Gastroesophageal sphincter (tissue), 4 donors: ENCODE data around the gene RMND5A. TPM values are rescaled to one million over a fixed set of nuclear protein-coding genes. Genes with fewer than 3 reads are reported as not detected.

Experiments
- ATAC-seq: fragments of 150-250 bp; one replicate; pipeline ENCODE4 v1.9.1; 2016; ENCODE audit warnings: mild to moderate bottlenecking, moderate library complexity
- H3K27ac ChIP-seq, 4 donors: fragments of 200-600 bp; sonication (generic) in 3 of 4; 1 replicate in 3 of 4; 2 replicates in 1 of 4; pipeline ENCODE4 v1.5.1; 2016 to 2019
- H3K27me3 ChIP-seq: fragments of 200-600 bp; sonication (generic); one replicate; pipeline ENCODE4 v1.5.1; 2019
- H3K36me3 ChIP-seq, 2 donors: fragments of 200-600 bp; sonication (generic); one replicate each; pipeline ENCODE4 v1.5.1; 2019; ENCODE audit warnings: control low read depth in 1 of 2
- H3K4me1 ChIP-seq, 3 donors: fragments of 200-600 bp; sonication (generic); 1 replicate in 2 of 3; 2 replicates in 1 of 3; pipeline ENCODE4 v1.5.1; 2016 to 2019; ENCODE audit warnings: control low read depth in 2 of 3
- H3K4me3 ChIP-seq, 2 donors: fragments of 200-600 bp; sonication (generic); one replicate each; pipeline ENCODE4 v1.5.1; 2019; ENCODE audit warnings: mild to moderate bottlenecking in 1 of 2, moderate library complexity in 1 of 2
- H3K9me3 ChIP-seq, 3 donors: fragments of 200-600 bp; sonication (generic); one replicate each; pipeline ENCODE4 v1.5.1; 2017 to 2019; ENCODE audit warnings: control low read depth in 2 of 3
- EP300 ChIP-seq: sonication (generic); formaldehyde crosslinking; IDR thresholded peaks from one replicate; pipeline ENCODE4 v1.6.1; 2017; ENCODE audit warnings: antibody characterized with exemption, mild to moderate bottlenecking
- POLR2A ChIP-seq, 2 donors: fragments of 450-650 bp; IDR thresholded peaks; one replicate each; pipeline ENCODE4 v1.6.1; 2017; ENCODE audit warnings: antibody characterized with exemption in 2 of 2, mild to moderate bottlenecking in 2 of 2, moderate library complexity in 1 of 2
- POLR2AphosphoS5 ChIP-seq: sonication (generic); formaldehyde crosslinking; IDR thresholded peaks from one replicate; pipeline ENCODE4 v1.6.1; 2017; ENCODE audit warnings: antibody characterized with exemption
- WGBS, 2 donors: methylation state at CpG; one replicate each; pipeline ENCODE4 v1.1.5; 2018; ENCODE audit warnings: low coverage in 1 of 2; 5-methylcytosine and 5-hydroxymethylcytosine counted together
- total RNA-seq, 4 donors: library from RNA; depleted of rRNA; stranded (reverse); fragments of >200 nt; gene quantifications; one replicate each; pipeline ENCODE4 v1.1.0, GENCODE V29; 2016
- TF ChIP-seq, protein P1 (sequence below), 4 experiments: fragments of 200-600 bp in 2 of 4; fragments of 450-650 bp in 2 of 4; sonication (generic) in 1 of 4; IDR thresholded peaks; one replicate each; pipeline ENCODE4 v1.5.1; 2017 to 2019; ENCODE audit warnings: antibody characterized with exemption in 4 of 4, mild to moderate bottlenecking in 2 of 4, moderate library complexity in 2 of 4

RMND5A gene
- total RNA-seq, 4 donors from 2014 or later = 44.8 to 75.6 (median 61.1) TPM

DNA sequence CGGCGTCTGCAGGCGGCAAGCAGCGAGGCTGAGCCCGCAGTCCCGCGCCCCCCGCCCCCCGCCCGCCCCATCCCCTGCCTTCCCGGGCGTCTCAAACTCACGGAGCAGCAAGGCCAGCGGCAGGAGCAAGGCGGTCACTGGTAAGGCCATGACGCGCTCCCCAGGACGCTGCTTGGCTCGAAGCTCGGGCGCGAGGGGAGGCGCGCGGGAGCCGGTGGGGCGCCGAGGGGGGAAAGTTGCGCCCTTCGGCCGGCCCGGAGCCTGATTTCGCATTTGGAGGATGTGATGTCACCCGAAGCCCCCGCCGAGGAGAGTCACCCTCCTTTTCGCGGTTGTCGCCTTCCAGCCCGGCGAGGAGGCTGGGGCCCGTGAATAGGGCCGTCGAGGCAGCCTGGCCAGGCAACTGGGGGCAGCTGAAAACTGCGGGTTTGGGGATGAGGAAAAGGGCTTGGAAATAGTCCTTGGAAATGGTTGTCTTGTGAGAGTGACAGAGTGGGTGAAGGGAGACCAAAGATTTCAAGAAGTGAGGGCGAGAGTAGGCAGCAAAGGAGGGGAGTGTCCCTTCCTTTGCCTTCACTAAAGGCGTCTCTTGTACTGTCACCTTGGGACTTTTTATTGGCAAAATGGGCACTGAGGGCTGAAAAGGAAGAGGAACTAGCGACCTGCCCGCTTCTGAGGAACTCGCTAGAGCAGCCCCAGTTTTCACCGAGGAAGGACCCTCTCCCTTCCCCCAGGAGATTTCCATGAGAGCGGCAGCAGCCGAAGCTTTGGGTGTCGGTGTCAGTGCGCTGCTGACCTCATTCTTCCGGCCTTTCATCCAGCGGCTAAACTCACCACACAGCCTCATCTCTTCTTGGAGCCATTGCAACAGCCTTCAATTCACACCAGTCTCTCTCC lies 70.8 kb downstream of the RMND5A start, which contains the start of gene CD8A:
Gene CD8A, minus strand, starts transcription at position 238 of the 897 bp plus-strand sequence. Its CDS starts 88 bp downstream, at position 150.
- TF ChIP-seq, protein P1, sequence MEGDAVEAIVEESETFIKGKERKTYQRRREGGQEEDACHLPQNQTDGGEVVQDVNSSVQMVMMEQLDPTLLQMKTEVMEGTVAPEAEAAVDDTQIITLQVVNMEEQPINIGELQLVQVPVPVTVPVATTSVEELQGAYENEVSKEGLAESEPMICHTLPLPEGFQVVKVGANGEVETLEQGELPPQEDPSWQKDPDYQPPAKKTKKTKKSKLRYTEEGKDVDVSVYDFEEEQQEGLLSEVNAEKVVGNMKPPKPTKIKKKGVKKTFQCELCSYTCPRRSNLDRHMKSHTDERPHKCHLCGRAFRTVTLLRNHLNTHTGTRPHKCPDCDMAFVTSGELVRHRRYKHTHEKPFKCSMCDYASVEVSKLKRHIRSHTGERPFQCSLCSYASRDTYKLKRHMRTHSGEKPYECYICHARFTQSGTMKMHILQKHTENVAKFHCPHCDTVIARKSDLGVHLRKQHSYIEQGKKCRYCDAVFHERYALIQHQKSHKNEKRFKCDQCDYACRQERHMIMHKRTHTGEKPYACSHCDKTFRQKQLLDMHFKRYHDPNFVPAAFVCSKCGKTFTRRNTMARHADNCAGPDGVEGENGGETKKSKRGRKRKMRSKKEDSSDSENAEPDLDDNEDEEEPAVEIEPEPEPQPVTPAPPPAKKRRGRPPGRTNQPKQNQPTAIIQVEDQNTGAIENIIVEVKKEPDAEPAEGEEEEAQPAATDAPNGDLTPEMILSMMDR (IDR thresholded peaks at IDR 0.05) = no peak
- TF ChIP-seq EP300 = no peak
- no peak for ATAC-seq
- Histone ChIP-seq H3K36me3 (no peaks in the 10 kb centered on the region), H3K27me3 (peaks cover 76% of the 10 kb centered on the region), H3K4me1 (peaks cover 0 to 39% (median 22%) of the 10 kb centered on the region in 3 donors), H3K27ac (peak within 1 kb of the TSS in 1 of 4 donors; percentile 8), H3K9me3 (peaks cover 0 to 11% (median 0%) of the 10 kb centered on the region in 3 donors), H3K4me3 (peak within 1 kb of the TSS in 1 of 2 donors; percentile 39)
- 6 to 14% methylated on average over 2 to 5 of the region's 57 CpGs for WGBS, 2 donors

DNA sequence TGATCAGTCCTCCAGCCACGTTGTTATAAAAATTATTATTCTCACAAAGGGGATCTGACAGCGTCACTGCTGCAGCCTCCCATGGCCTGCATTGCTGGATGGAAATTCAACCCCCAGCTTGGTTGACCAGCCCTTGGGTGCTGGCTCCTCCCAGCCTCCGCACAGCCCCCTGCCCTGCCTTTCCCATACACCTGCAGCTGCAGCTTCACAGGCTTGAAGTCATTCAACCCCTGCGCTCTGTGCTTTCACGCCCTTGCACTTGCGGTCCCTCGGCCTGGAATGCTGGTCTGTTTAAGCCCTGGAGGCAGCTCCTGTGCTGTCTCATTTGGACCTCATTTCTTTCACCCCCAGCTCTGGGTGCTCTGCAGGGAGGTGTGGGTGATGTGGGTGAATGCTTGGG lies 71.5 kb downstream of the RMND5A start:
- no peak for ATAC-seq
- 51% methylated on average over 7 of the region's 7 CpGs; no CpG with 5 or more reads in 1 of the 2 donors for WGBS, 2 donors
- no peak for TF ChIP-seq POLR2AphosphoS5
- TF ChIP-seq EP300 = no peak
- TF ChIP-seq, protein P1 (IDR thresholded peaks at IDR 0.05) = no peak
- no peak for TF ChIP-seq POLR2A (IDR thresholded peaks at IDR 0.05)
- H3K27ac ChIP-seq = no peak overlapping the region
- H3K36me3 ChIP-seq = no peaks in the 10 kb centered on the region
- peaks cover 76% of the 10 kb centered on the region for H3K27me3 ChIP-seq
- H3K4me3 ChIP-seq = no peak overlapping the region
- H3K9me3 ChIP-seq = peaks cover 0 to 17% (median 0%) of the 10 kb centered on the region in 3 donors
- H3K4me1 ChIP-seq = peaks cover 0 to 39% (median 22%) of the 10 kb centered on the region in 3 donors

GRCh38 chr2:86793752-86794151 lies 73.7 kb downstream of the RMND5A start:
- H3K27me3 ChIP-seq = peaks cover 68% of the 10 kb centered on the region
- no peak overlapping the region for H3K4me3 ChIP-seq
- peaks cover 0 to 27% (median 0%) of the 10 kb centered on the region in 3 donors for H3K9me3 ChIP-seq
- 100% methylated on average over 1 to 4 of the region's 4 CpGs for WGBS, 2 donors
- TF ChIP-seq, protein P1 (IDR thresholded peaks at IDR 0.05) = no peak
- TF ChIP-seq POLR2AphosphoS5 (no peak), POLR2A (IDR thresholded peaks at IDR 0.05) (no peak), EP300 (no peak)
- ATAC-seq = no peak
- peaks cover 0 to 30% (median 22%) of the 10 kb centered on the region in 3 donors for H3K4me1 ChIP-seq
- H3K36me3 ChIP-seq = no peaks in the 10 kb centered on the region
- no peak overlapping the region for H3K27ac ChIP-seq

- no peak for ATAC-seq
- no peak overlapping the region for H3K27ac ChIP-seq
- H3K27me3 ChIP-seq = peaks cover 57% of the 10 kb centered on the region
- H3K4me1 ChIP-seq = peaks cover 0 to 19% (median 12%) of the 10 kb centered on the region in 3 donors
- H3K9me3 ChIP-seq = peaks cover 0 to 27% (median 0%) of the 10 kb centered on the region in 3 donors
- no peaks in the 10 kb centered on the region for H3K36me3 ChIP-seq
- TF ChIP-seq EP300 = no peak
- no peak for TF ChIP-seq POLR2A (IDR thresholded peaks at IDR 0.05)
- no peak for TF ChIP-seq POLR2AphosphoS5
- TF ChIP-seq, protein P1 (IDR thresholded peaks at IDR 0.05) = no peak
- H3K4me3 ChIP-seq = no peak overlapping the region
- WGBS, 2 donors = 81 to 100% methylated on average over 1 to 2 of the region's 2 CpGs
These were observed 74.8 kb downstream of the RMND5A start for GRCh38 chr2:86794861-86795260.
